GM23248 (cell line): ENCODE measurements around the gene FDPS. TPM values are rescaled to one million over a fixed set of nuclear protein-coding genes. Genes with fewer than 3 reads are reported as not detected.

Source experiments
- DNase-seq: peaks from one replicate; pipeline ENCODE4 v3.0.0-alpha.2; 2015
- H2AFZ ChIP-seq: fragments of 200-600 bp; sonication (generic); 2 replicates; pipeline ENCODE4 v1.6.1; 2016; ENCODE audit warnings: antibody characterized with exemption
- H3F3A ChIP-seq: fragments of 200-600 bp; sonication (generic); 2 replicates; pipeline ENCODE4 v1.6.1; 2016; ENCODE audit warnings: mild to moderate bottlenecking, antibody characterized with exemption, mixed run types; ENCODE audit not compliant: insufficient read depth
- H3K27ac ChIP-seq: fragments of 200-600 bp; sonication (generic); 2 replicates; pipeline ENCODE4 v1.5.1; 2016; ENCODE audit warnings: mild to moderate bottlenecking
- H3K27me3 ChIP-seq: fragments of 200-600 bp; sonication (generic); replicated peaks from 2 replicates; pipeline ENCODE4 v1.6.1; 2016; ENCODE audit warnings: mild to moderate bottlenecking; ENCODE audit not compliant: insufficient read depth
- H3K36me3 ChIP-seq: fragments of 200-600 bp; sonication (generic); 2 replicates; pipeline ENCODE4 v1.6.1; 2016; ENCODE audit warnings: low read depth, mild to moderate bottlenecking
- H3K4me1 ChIP-seq: fragments of 200-600 bp; sonication (generic); 2 replicates; pipeline ENCODE4 v1.6.1; 2016; ENCODE audit warnings: mild to moderate bottlenecking; ENCODE audit not compliant: insufficient read depth
- H3K4me2 ChIP-seq: fragments of 200-600 bp; sonication (generic); one replicate; pipeline ENCODE4 v1.6.1; 2016; ENCODE audit warnings: mild to moderate bottlenecking; ENCODE audit not compliant: unreplicated experiment
- H3K4me3 ChIP-seq: fragments of 200-600 bp; sonication (generic); 2 replicates; pipeline ENCODE4 v1.5.1; 2016; ENCODE audit warnings: mild to moderate bottlenecking
- H3K79me2 ChIP-seq: fragments of 200-600 bp; sonication (generic); 2 replicates; pipeline ENCODE4 v1.6.1; 2016; ENCODE audit warnings: mild to moderate bottlenecking; ENCODE audit not compliant: insufficient read depth
- H3K9ac ChIP-seq: fragments of 200-600 bp; sonication (generic); 2 replicates; pipeline ENCODE4 v1.6.1; 2016; ENCODE audit warnings: mild to moderate bottlenecking
- H3K9me2 ChIP-seq: fragments of 200-600 bp; sonication (generic); 2 replicates; pipeline ENCODE4 v1.6.1; 2016; ENCODE audit warnings: mixed run types, mild to moderate bottlenecking, moderate library complexity; ENCODE audit not compliant: insufficient read depth
- H3K9me3 ChIP-seq: fragments of 200-600 bp; sonication (generic); one replicate; pipeline ENCODE4 v1.6.1; 2017; ENCODE audit warnings: low read depth
- H4K20me1 ChIP-seq: fragments of 200-600 bp; sonication (generic); 2 replicates; pipeline ENCODE4 v1.6.0; 2016; ENCODE audit not compliant: insufficient read depth
- EZH2 ChIP-seq: fragments of 200-600 bp; sonication (generic); IDR thresholded peaks from 2 replicates; pipeline ENCODE4 v1.6.1; 2018; ENCODE audit warnings: antibody characterized with exemption, mild to moderate bottlenecking; ENCODE audit not compliant: insufficient read depth, poor library complexity, severe bottlenecking
- EZH2phosphoT487 ChIP-seq: fragments of 200-600 bp; sonication (generic); IDR thresholded peaks from 2 replicates; pipeline ENCODE4 v1.6.1; 2018; ENCODE audit warnings: antibody characterized with exemption, moderate library complexity, mild to moderate bottlenecking, low read depth; ENCODE audit not compliant: insufficient read depth
- WGBS, 2 experiments: methylation state at CpG; one replicate each; pipeline ENCODE4 v1.1.6; 2015 to 2017; ENCODE audit warnings: low lambda C conversion rate in 2 of 2, low coverage in 1 of 2; ENCODE audit errors: missing lambda C conversion rate in 2 of 2; 5-methylcytosine and 5-hydroxymethylcytosine counted together
- in situ Hi-C: fragments of 300-500 bp; cut with MboI; formaldehyde crosslinking; loops from 2 replicates; pipeline ENCODE4 v1.15.0; 2020
- polyA plus RNA-seq: library from polyadenylated mRNA; unstranded; fragments of >200 nt; fragmentation: Nextera tagmentation; extraction: Ambion mirVana; gene quantifications from 2 replicates; pipeline ENCODE4 v1.2.1, GENCODE V29; 2016
- total RNA-seq: library from RNA; depleted of rRNA; stranded (reverse); fragments of >200 nt; shearing (Covaris generic); gene quantifications from 2 replicates; pipeline ENCODE4 v1.2.3, GENCODE V29; 2014

FDPS gene
- total and polyA plus RNA-seq, 2 experiments from 2014 or later: 96.3 to 116 TPM

DNA sequence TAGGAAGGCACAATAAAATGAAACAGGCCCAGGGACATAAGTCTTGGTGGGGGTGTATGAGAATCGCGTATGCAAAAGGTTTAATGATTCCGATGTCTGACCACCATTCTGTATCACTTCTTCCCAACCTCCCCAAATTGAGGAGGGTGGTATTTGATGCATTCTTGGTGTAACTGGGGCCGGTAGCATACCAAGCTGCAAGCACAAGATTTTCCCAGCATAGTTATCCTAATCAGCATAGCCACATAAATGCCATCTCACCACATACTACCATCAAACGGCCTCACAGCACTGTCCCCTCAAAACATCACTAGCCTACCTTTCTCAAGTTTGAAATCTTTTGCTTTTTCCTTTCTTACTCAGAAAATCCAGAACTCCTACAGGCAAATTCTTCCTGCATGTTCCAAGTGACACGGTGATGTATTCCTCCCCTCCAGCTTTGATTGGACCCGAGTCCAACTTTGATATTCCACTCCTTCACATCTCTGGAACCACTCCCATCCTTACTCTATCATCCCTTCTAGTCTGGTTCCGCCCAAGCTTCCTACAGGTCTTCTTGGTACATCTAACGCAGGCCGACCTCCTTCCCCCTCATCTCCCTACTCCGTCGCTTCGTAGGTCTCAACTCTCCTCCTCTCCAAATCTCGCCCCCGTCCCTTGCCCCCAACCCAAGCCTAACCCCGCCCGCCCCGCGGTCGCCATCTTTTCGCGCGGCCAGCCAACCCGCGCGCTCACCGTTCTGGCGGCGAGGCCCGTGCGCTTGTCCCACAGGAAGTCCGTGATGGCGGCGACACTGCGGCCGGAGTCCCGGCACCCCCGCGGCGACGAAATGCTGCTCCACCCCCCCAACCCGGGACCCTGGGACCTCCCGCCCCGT, 36.0 kb upstream of the FDPS start:
- DNase-seq: peak; percentile 86
- peak overlapping the region; percentile 88 for H3K4me3 ChIP-seq
- peak overlapping the region; percentile 94 for H3K4me2 ChIP-seq
- H3K27ac ChIP-seq: peak overlapping the region; percentile 85
- H3K4me1 ChIP-seq: peaks cover 12% of the 10 kb centered on the region
- peaks cover 23% of the 10 kb centered on the region for H3K36me3 ChIP-seq
- no peaks in the 10 kb centered on the region for H3K9me2 ChIP-seq
- TF ChIP-seq EZH2phosphoT487 (no peak), EZH2 (no peak)
- WGBS, 2 experiments: 1 to 4% methylated on average over 25 to 44 of the region's 44 CpGs
- no peaks in the 10 kb centered on the region for H3K27me3 ChIP-seq
- peaks cover 25% of the 10 kb centered on the region for H3F3A ChIP-seq
- peaks cover 51% of the 10 kb centered on the region for H3K79me2 ChIP-seq
- in situ Hi-C loops: no loop called here
- H2AFZ ChIP-seq: peak overlapping the region; percentile 98
- H3K9me3 ChIP-seq: no peaks in the 10 kb centered on the region
- peaks cover 5% of the 10 kb centered on the region for H4K20me1 ChIP-seq
- peak overlapping the region; percentile 91 for H3K9ac ChIP-seq

DNA sequence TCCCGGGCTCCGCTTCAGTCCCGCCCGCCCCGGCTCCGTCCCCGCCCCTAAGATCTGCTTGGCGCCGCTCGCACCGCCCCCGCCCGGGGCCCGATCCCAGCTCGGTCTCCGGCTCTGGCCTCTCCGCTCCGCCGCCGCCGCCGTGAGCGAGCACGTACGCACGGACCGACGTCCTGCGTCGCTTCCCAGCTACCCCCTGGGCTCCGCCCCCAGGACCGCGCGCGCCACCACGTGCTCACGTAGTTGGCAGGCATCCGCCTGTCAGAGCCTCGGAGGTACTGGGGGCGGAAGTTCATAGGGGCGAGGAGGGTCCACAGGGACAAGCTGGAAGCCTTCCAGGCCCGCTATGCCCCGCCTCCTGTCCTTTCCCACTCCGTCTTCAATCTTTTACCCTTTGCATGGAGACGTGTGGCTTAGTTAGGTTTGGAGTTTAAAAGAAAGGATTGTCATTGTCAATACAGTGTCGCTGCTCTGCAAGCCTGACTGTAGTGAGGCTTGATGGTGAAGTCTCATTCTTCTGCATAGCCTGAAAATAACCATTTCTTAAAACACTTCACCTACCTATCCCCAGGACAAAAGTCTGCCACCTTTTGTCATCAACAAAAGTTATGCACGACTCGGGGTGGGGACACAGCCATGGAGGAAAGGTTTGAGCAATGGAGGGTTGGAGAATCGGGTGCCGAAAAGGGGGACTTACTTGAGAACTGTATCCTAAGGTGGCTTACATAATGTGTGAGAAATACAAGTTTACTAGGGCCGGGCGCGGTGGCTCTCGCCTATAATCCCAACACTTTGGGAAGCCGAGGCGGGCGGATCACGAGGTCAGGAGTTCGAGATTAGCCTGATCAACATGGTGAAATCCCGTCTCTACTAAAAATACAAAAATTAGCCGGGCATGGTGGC, 35.1 kb upstream of the FDPS start, which contains the start of gene CLK2:
TSS of gene CLK2 (minus strand) at position 162 of the 903 bp plus-strand sequence. CDS start 2,527 bp downstream, outside the sequence.
- Histone ChIP-seq H3K4me1 (peaks cover 12% of the 10 kb centered on the region), H3F3A (peaks cover 21% of the 10 kb centered on the region), H3K27me3 (no peaks in the 10 kb centered on the region), H3K79me2 (peaks cover 42% of the 10 kb centered on the region), H2AFZ (peak within 1 kb of the TSS; percentile 98), H3K4me3 (peak within 1 kb of the TSS; percentile 88), H4K20me1 (peaks cover 5% of the 10 kb centered on the region), H3K9me2 (no peaks in the 10 kb centered on the region), H3K4me2 (peak within 1 kb of the TSS; percentile 94), H3K9ac (peak within 1 kb of the TSS; percentile 91), H3K9me3 (no peaks in the 10 kb centered on the region), H3K36me3 (peaks cover 14% of the 10 kb centered on the region), H3K27ac (peak within 1 kb of the TSS; percentile 85)
- no peak for TF ChIP-seq EZH2
- TF ChIP-seq EZH2phosphoT487: no peak
- in situ Hi-C loops: no loop called here
- 14 to 33% methylated on average over 26 to 61 of the region's 61 CpGs for WGBS, 2 experiments
- peak; percentile 98 for DNase-seq

DNA sequence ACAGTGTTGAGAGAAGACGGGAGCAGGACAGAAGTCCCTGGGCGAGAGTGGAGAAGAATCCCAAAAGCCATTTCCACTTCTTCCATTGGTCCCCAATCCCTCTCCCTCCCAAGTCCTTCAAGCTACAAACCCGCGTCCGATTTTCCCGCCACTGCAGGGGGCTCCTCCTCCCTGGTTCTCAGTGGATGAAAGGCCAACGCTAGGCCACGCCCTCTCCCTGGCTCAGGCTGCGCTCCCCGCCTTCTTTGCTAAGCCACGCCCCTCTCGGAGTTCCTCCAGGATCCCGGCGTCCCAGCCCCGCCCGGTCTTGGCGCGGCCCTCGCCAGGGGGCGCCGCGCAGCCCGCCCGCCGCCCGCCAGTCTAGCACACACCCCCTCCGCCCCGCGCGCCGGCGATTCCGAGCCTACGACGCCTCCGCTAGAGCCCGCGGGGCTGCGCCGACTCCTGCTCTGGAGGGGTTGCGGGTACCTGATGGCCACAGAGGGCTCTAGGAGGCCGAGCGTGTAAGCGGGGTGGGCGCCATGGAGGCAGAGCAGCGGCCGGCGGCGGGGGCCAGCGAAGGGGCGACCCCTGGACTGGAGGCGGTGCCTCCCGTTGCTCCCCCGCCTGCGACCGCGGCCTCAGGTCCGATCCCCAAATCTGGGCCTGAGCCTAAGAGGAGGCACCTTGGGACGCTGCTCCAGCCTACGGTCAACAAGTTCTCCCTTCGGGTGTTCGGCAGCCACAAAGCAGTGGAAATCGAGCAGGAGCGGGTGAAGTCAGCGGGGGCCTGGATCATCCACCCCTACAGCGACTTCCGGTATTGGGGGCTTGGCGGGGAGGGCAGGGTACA, 31.4 kb upstream of the FDPS start, which contains the start of gene HCN3:
TSS of gene HCN3 (plus strand) at position 394 of the 832 bp plus-strand sequence. CDS start at position 522, 128 bp downstream.
- H3K4me2 ChIP-seq: peak within 1 kb of the TSS; percentile 69
- 2 to 3% methylated on average over 39 to 63 of the region's 68 CpGs for WGBS, 2 experiments
- peaks cover 5% of the 10 kb centered on the region for H3K79me2 ChIP-seq
- in situ Hi-C loops: no loop called here
- H3K4me3 ChIP-seq: peak within 1 kb of the TSS; percentile 75
- peak within 1 kb of the TSS; percentile 77 for H2AFZ ChIP-seq
- TF ChIP-seq EZH2phosphoT487: no peak
- TF ChIP-seq EZH2: no peak
- no peaks in the 10 kb centered on the region for H3K9me2 ChIP-seq
- no peaks in the 10 kb centered on the region for H4K20me1 ChIP-seq
- H3K4me1 ChIP-seq: peaks cover 4% of the 10 kb centered on the region
- peak within 1 kb of the TSS; percentile 56 for H3K9ac ChIP-seq
- H3K9me3 ChIP-seq: no peaks in the 10 kb centered on the region
- no peaks in the 10 kb centered on the region for H3K27me3 ChIP-seq
- no peak within 1 kb of the TSS for H3K27ac ChIP-seq
- H3K36me3 ChIP-seq: no peaks in the 10 kb centered on the region
- DNase-seq: peak; percentile 98
- peaks cover 13% of the 10 kb centered on the region for H3F3A ChIP-seq
